GM21825 (cell line): ENCODE results near the gene AGPS.
"Not testable (repeated sequence)": the region's sequence is repeated elsewhere in the genome, so short reads cannot be mapped to it uniquely, and the experiment has no call there.

Experiments used
- ATAC-seq: cut with Tn5 transposase; IDR thresholded peaks from one replicate; pipeline ENCODE4 v1.9.1; 2021; ENCODE audit warnings: mild to moderate bottlenecking, moderate library complexity; ENCODE audit not compliant: unreplicated experiment

AGPS gene

DNA sequence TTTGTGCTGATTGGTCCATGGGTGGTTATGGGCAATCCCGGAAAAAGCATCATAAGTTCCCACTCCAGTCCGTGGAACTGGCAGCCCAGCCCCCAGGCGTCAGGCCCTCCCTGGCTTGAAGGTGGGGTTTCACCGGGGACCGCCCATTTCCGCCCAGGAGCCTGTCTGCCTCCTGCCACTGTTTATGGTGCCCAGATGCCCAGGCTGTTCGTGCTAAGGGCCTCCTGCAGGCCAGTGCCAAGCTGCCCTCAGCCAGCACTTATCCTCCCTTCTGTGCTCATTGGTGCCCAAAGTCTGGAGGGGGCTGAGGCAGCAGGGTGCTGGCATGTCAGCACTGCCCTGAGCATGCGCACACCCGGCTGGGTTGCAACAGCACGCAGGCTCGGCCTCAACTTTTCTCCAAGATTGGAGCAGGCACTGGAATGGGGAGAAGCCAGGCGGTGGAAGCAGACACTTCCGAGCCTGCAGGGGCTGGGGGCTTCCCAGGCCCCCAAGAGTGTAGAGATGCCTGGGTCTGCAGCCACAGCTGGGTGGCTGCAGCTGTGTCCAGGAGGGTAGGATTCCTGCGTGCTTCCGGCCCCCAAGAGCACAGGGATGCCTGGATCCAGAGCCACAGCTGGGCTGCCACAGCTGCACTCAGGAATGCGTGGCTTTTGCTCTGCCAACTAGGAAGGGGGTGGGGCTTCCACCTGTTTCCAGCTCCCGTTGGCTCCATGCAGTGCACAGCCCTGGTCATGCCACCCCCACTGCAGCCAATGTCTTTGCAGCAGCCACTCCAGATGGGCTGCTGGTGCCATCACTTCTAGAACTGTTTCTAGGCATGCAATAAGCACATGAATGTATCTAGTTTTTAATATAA is 74.0 kb downstream of the AGPS start:
- no peak for ATAC-seq

DNA sequence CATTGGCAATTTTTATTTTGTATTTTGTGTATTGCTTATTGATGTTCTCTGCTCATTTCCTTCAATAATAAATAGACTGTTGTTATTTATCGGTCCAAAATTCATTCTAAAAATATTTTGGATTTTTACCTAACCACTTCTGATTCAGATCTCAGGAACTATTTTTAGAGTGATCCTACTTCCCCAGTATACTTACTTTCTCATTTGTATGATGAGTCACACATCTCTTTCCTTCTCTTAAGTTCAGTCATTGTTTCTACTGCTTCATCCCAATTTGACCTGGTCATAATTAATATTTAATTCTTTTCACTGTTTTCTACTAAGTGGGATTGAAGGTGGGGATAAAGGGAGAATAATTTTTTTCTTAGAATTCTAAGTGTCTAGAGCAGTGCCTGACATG is 75.1 kb downstream of the AGPS start:
- ATAC-seq: no peak

DNA sequence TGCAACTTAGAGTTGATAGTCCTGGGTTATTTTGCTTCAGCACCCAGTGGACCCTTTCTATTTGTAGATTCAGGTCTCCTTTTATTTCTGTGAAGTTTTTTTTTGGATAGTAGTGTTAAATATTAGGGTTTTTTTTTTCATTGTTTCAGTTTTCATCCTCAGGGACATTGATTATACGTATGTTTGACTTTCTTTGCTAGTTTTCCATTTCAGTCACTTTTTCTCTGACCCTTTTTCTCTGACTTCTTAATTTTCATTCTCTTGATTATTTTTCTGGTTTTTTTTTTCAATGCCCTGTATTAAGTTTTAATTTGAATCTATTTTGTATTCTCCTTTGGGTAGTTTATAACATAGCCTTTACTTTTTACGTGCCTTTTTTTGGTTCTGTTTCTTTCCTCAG is 79.4 kb downstream of the AGPS start:
- ATAC-seq: no peak

DNA sequence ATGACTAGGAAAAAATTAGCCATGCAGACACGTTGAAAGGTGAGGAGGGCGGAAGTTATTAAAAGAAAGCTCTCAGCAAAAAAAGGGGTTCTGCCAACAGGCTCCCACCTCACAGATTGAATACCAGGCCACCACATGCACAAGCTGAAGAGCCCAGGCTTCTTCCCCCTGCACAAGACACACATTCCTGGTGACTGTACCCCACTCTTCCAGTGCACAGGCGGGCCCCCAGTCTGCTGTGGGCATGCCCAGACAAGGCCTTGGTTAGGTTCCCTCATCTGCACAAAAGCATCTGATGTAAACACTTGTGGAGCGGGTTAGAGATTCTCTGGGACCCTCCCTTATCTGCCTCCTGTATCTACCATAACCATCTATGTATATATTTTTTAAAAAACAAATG is 81.7 kb downstream of the AGPS start:
- no peak for ATAC-seq

DNA sequence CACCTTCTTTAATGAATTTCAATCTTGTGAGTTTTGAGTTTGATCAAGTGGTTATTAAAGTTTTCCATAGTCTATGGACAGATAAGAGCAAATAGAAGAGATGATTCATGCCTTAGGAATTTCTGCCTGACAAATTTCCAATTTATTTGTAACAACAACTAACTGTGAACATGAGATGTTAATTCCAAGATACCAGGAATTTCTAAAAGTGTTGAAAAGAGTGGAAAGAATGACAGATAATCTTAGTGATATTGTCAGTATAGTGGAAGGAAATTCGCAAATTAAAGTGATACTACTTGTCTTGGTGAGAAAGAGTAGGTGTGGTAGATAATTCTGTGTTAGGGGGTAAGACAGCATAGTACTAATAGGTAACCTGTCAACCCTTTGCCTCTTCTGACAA is 82.4 kb downstream of the AGPS start:
- no peak for ATAC-seq

- no peak for ATAC-seq
Measured at GRCh38 chr2:177476897-177477296, 84.3 kb downstream of the AGPS start.

- ATAC-seq: no peak
Measured at GRCh38 chr2:177478029-177478428, 85.5 kb downstream of the AGPS start.

DNA sequence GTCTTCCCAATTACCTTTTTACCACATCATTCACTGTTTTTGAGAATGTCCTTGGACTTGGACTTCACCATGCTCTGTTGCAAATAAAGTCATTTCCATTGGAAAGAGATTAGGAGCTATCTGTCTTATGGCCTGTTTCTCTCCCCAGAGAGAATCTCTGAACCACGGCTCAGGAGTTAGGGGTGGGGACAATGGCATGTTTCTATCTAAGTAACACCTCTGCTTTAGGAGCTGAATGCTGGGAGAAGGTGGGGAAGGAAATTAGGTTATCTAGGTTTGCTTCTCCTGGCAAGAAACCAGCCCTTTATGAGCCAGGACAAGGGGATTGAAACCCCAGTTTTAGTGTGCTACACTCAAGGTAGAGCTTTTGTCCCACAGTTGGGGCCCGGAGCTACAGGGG is 86.3 kb downstream of the AGPS start:
- ATAC-seq: no peak

DNA sequence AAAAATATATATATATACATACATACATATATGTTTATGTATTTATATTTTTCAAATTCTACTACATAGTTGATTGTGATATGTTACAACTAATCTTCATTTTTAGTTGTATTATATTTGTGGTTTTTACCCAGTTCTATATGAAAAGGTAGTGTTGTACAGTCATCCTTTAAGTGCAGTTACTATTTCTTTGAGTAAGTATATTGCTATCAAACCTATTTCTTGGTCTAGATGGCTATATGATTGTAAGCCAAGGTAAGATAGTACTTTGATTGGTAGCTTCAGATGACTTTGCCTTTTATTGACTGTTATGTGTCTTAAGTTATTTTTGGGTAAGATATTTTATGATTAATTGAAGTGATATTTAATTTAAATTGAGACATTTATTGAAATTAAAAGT is 89.6 kb downstream of the AGPS start:
- ATAC-seq: no peak

GRCh38 chr2:177483531-177483930 is 91.0 kb downstream of the AGPS start:
- ATAC-seq: no peak

DNA sequence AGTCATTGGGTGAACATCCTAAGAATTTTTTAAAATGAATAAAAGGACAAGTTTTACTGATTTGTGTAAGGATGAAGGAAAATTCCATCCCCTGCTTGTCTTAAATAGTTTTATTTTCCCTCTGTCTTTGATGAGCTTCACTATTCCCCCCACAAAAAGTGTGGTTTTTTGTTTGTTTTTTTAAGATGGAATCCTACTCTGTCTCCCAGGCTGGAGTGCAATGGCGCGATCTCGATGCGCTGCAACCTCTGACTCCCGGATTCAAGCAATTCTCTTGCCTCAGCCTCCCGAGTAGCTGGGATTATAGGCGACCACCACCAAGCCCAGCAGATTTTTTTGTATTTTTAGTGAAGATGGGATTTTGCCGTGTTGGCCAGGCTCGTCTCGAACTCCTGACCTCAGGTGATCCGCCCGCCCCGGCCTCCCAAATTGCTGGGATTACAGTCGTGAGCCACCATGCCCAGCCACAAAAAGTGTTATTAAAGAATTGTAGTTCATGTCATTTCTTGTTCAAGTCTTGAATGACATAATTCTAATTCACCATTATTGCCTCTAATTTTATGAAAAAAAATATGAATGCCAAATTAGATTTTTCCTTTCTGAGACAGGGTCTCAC is 91.7 kb downstream of the AGPS start:
- ATAC-seq: no peak

DNA sequence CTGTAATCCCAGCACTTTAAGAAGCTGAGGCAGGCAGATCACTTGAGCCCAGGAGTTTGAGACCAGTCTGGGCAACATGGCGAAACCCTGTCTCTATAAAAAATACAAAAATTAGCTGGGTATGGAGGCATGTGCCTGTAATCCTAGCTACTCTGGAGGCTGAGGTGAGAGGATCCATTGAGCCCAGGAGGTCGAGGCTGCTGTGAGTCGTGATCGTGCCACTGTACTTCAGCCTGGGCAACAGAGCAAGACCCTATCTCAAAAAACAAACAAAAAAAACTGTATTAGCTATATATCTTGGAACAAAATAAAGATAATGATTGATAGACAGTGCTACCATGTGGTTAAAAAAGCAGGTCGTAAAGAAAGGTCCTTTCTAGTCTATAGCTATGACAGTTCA is 93.1 kb downstream of the AGPS start:
- not testable (repeated sequence) for ATAC-seq

DNA sequence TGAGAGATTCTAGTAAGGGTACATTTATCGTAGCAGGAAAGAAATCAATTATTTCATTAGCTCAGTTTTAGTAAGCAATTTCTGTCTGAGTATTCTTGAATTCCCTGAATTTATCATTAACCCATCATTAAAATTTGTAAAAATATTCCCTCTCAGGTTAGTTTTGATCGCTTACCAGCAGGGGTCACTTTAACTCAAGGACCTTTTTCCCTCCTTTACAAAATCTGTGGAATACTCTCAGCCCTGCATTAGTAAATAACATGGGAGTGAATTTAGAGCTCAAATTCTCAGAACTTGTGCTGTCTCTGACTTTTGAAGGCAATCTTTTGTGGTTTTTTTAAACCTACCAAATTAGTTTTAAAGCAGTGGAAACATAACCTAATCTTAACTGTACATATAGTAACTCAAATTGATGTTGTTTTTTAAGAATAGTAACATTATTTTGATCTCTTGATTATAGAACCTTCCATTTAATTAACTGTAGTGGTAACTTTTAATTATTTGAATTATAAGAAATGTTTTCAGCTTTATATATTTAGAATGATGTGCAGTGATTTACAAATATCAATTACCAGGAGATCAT is 97.2 kb downstream of the AGPS start:
- no peak for ATAC-seq

- ATAC-seq: no peak
Measured at GRCh38 chr2:177495945-177496344, 103.4 kb downstream of the AGPS start.

GRCh38 chr2:177496921-177497320 is 104.3 kb downstream of the AGPS start:
- ATAC-seq: no peak

- ATAC-seq: peak; percentile 60
Measured at GRCh38 chr2:177501186-177501585, 108.6 kb downstream of the AGPS start.

- no peak for ATAC-seq
Measured at GRCh38 chr2:177506505-177506904, 113.9 kb downstream of the AGPS start.

GRCh38 chr2:177506998-177507397 is 114.4 kb downstream of the AGPS start:
- no peak for ATAC-seq

DNA sequence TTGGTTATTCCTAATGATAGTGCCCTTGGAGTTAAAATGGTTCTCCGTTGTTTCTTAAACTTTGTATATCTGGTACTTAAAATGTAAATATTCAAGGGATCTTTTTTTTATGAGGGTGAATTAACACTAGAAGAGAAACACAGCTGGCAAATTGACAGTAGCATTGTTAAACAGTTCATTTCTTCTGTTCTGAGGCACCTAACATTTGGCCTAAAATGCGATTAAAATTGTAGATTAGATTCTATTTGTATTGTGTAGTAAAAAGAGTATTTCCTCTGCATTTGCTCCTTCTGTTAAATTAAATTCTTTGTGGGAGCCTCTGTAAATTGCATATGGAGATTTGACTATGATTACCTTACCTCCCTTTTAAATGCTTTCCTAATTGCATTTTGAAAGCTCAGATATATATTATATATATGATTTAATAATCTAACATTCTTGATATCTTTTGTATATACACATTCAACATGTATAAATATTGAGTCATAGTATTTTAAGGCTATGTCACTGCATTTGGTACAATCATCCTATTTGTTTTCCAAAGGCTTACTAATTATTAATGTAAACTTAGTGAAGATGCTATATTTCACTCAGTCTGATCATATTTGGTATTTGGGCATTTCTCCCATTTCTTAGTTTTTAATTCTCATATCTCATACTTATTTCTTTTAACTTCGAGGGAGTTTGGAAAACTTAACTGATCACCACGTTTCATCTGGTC is 124.4 kb downstream of the AGPS start:
- ATAC-seq: no peak

- no peak for ATAC-seq
Measured at GRCh38 chr2:177518754-177519153, 126.2 kb downstream of the AGPS start.

DNA sequence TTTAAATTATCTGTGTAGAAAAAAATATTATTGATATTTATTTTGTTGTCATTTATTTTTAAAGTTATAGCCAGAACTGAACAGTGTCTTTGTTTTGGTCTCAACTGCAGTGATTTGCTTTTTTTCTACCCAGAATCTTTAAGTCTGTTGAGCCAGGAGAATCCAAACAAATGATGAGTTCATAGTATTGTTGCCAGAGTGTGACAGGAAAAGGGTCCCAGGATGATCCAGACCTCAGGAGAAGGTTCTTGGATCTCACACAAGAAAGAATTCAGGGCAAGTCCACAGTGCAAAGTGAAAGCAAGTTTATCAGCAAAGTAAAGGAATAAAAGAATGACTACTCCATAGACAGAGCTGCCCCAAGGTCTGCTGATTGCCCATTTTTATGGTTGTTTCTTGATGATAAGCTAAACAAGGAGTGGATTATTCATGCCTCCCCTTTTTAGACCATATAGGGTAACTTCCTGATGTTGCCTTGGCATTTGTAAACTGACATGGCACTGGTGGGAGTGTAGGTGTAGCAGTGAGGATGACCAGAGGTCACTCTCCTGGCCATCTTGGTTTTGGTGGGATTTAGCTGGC is 127.1 kb downstream of the AGPS start:
- ATAC-seq: no peak
